Measurements from ENCODE around the gene ARMC6.

ARMC6 gene

DNA sequence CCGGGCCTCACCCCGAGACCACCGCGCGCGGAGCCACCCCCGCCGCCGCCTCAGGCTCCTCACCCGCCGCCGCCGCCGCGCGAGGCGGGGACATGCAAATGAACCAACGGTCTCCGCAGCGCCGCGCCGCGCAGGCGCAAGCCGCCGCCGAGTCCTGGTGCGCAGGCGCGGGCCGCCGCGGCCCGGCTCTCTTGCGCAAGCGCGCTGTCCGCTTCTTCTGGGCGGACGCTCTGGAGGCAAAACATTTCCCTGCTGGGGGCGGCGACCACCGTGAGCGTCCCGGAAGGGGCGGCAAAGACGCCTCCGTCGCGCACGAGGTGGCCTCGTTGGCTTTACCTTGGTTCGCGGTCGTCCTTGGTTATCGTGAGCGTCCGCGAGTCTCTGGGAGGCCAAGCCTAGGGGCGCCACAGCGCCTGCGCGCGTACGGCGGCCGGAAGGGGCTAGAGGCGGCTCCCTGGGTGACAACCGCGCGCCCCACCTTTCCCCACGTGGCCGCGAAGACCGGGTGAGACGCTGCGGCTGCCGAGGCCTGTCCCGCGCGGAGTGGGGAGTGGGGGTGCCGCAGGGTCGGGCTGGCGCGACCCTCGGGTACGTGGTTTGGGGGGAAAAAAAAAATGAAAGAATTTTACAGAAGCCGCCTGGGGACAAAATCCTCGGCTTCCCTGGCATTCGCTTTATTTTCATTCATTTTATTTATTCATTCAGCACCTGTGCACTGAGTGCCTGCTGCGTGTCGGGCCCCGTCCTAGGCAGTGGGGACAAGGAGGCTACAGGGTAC, at the start of gene ARMC6, which contains the start of gene SUGP2:
TSS of gene ARMC6 (plus strand) at position 178 of the 778 bp plus-strand sequence. CDS start 607 bp downstream, outside the sequence.
TSS of gene SUGP2 (minus strand) at position 92 of the 778 bp plus-strand sequence. CDS start 2,446 bp downstream, outside the sequence.
- DNase-seq (ENCODE audit: low spot score): peak; percentile 87

DNA sequence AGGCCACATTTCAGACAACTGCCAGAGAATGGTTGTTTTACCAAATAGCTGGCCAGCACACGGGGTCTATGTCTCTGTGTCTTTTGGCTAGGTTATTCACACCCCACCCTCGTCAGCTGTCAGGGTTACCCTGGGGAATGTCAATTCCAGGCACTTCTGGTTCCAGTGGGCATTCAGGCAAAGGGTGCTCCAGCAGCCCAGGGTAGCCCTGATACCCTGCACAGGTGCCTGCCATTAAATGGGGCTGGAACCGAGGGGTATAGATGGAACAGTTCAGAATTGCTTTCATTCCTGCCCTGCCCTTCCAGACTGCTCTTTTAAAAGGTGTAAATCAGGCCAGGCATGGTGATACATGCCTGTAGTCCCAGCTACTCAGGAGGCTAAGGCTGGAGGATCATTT, 49.2 kb upstream of the ARMC6 start:
- DNase-seq (ENCODE audit: low spot score): no peak

DNA sequence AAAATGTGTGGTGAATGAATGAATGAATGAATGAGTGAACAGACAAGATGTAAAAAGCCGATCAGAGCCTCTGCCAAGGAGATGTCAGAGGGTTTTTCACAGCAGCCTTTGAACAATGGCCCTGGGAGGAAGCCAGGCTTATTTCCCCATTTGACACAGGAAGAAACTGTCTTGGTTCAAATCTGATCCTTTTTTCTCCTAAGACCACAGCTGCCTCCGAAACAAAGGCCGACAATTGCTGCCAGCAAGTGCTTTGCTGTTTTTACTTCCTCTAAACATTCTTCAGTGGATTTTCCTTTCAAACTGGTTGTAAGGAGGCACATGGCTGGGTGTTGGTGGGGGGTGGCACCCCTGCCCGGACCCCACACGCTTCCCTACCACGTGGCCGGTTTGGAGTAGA, 48.1 kb upstream of the ARMC6 start:
- no peak for DNase-seq (ENCODE audit: low spot score)

DNA sequence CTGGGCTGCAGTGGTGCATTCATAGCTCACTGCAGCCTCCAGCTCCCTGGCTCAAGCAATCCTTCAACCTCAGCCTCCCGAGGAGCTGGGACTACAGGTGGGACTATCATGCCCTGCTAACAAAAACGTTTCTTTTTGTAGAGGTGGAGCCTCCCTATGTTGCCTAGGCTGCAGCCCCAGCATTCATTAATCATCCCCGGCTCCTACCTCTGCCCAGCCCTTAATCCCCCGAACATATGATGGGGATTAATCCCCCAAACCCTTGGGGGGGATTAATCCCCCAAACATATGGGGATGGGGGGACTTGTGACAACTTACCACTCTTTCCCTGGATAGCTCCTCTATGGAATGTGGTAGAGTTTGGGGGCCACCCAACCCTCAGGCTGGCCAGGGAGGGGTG, 45.9 kb upstream of the ARMC6 start:
- no peak for DNase-seq (ENCODE audit: low spot score)

DNA sequence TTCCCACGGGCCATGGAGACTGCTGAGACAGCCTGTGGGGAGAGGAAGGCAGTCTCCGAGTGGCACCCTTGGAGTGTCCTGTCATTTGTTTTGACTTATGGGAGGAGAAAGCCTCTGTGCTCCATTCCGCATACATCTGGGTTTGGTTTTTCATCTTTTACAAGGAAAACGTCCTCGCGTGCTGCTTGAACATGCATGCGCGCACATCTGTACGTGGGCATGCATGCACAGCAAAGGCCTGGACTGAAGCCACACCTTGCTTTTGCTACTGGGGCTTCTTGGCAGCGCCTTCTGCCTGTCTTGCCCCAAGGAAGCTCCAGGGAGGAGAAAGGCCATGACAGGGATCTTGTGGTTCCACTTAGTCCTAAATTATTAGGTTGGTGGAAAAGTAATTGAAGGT, 44.1 kb upstream of the ARMC6 start:
- DNase-seq (ENCODE audit: low spot score): no peak

DNA sequence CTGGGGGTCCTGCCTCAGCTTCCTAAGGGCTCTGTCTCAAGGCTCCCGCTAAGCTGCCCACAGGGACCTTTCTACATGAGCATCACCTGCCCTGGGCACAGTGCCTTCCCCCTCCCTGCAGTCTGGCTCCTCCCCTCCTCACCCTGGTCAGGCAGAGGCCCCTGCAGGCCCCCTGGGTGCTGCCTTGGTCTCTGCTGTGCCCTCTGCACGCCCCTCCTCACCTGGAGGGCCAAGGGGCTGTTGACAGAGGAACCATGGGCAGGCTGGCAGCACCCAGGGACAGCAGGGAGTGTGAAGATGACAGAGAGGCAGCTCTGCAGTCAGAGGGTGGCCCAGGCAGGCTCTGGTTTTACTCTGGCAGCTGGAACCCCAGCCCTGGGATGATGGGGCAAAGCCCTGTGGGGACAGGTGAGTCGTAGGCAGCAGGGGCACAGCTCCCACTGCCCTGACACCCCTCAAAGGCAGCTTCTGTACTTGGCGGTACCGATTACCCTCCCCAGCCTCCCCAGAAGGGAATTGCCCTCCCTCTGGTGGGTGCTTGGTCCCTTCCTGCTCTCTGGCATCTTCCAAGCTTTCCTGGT, 43.2 kb upstream of the ARMC6 start:
- DNase-seq (ENCODE audit: low spot score): no peak

DNA sequence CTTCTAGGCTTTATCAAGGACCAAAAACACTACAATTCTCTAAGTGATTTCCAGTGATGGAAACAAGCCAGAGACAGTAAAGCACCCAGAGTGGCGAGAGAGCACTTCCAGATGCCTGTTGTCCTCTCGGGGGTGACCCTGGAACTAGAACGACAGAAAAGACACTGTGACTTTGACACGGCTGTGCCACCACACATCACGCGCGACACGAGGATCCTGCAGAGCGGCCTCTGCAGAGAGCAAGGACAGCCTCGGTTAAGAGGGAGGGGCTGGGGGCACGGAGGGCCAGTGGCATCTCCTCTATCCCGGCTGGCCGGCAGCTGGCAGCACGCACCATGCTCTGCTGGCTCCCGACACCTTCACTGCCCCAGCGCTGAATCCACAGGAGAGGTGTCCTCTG, 42.4 kb upstream of the ARMC6 start:
- no peak for DNase-seq (ENCODE audit: low spot score)

DNA sequence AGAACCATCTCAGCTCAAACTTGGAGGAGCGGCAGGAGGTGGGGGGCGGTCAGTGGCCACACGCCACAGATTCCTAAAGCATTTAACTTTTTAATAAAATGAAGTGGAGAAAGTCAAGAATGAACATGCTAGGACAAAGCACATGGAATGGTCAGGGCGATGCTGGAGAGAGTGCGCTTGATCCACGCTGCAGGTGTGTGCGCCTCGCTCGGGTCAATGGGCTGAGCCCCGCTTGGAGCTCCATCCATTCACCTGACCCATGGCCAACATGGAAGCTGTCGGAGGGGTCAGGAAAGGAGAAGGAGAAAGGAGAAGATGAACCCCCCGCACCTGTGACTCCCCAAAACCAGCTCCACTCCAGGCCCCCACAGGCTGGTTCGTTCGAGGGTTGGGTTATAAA, 41.9 kb upstream of the ARMC6 start:
- DNase-seq (ENCODE audit: low spot score): no peak

DNA sequence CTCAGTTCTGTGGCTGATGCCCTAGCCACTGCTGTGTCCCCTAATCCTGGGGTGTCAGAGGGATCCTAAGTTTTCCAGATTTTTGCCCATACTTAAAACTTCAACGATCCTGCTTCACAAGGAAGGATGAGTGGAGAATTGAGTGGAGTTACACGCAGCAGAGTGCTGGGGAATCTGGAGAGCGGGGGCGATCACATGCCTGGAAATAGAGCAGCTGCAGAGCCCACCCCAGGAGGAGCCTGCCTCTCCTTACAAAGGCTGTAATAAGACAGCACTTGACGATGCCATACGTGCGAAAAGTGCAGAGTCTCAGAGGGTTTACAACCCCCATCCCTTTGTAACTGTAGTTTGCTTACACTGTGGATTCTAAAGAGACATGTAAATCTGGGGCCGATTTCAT, 40.7 kb upstream of the ARMC6 start:
- no peak for DNase-seq (ENCODE audit: low spot score)

DNA sequence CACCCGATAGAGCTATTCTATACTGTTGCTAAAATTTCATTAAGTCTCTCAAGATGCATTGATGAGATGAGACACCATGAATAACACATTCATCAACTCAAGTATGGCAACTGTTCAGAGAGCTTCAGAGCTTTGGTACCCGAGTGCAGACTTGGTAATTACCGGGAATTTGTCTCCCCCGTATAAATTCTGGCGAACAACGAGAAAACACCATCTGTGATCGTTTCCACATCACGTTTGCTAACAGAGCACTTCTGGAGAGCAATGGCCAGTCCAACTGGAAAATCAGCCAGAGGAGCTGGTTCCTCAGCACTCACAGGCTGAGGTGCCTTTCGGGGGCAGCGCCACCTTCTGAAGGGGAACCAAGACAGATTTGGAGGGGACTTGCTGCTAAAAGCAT, 40.3 kb upstream of the ARMC6 start:
- no peak for DNase-seq (ENCODE audit: low spot score)

DNA sequence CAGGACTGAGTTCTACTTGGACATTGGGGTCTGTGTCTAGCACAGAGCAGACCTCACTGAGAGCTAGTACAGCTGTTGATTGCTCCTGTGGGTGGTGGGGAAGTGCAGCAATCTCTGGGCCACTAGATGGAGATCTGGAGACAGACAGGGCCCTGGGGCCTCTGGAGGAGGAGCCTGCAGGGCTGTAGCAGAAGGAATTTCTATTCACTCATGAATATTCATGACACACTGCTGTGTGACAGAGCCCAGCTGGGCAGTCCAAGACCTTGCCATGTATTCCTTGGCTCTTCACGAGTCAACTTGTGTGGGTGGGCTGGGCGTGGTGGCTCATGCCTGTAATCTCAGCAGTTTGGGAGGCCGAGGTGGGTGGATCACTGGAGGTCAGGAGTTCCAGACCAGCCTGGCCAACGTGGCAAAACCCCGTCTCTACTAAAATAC, 37.6 kb upstream of the ARMC6 start:
- DNase-seq (ENCODE audit: low spot score): no peak

DNA sequence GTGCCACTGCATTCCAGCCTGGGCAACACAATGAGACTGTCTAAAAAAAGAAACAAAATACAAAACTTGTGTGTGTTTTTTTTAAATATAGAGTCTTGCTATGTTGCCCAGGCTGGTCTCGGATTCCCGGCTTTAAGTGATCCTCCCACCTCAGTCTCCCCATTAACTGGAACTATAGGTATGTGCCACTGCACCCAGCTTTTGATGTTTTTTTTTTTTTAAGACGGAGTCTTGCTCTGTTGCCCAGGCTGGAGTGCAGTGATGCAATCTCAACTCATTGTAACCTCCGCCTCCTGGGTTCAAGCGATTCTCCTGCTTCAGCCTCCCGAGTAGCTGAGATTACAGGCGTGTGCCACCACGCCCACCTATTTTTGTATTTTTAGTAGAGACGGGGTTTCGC, 37.1 kb upstream of the ARMC6 start:
- DNase-seq (ENCODE audit: low spot score): no peak

DNA sequence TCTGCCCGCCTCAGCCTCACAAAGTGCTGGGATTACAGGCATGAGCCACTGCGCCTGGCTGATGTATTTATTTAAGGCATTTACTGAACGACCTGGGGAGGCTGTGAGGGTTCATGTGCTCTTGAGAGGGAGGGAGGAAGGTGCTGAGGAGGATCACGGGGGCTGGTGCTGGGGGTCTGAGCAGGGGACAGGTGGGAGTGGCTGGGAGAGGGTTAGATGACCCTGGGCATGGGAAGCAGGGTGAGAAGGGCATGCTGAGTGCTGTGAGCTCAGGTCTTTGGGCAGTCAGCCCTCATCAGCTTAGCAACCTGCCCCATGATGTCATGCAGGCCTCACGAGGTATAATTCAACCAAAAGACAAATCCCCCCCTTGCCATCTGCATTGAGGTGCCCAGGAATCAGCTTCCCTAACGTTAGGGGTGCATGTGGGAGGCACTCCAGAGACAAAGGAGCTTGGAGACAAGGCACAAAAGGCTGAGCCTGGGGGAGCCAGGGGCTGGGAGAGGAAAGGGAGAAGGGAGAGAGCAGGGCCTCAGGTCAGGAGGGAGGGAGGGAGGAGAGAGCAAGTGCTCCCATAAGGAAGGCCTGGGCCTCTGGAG, 36.5 kb upstream of the ARMC6 start:
- DNase-seq (ENCODE audit: low spot score): no peak

DNA sequence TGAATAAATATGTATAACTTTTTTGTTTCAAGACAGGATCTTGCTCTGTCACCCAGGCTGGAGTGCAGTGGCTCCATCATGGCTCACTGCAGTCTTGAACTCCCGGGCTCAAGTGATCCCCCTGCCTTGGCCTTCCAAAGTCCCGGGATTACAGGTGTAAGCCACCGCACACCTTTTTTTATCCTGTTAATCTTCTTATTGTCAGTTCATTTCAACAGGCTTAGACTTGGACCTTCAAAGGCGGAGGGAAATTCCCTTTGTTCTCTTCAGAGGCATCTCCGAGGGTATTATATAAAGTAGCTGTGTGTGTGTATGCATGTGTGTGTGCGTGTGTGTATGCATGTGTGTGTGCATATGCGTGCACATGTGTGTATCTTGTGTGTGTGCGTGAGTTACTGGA, 35.1 kb upstream of the ARMC6 start:
- DNase-seq (ENCODE audit: low spot score): no peak

DNA sequence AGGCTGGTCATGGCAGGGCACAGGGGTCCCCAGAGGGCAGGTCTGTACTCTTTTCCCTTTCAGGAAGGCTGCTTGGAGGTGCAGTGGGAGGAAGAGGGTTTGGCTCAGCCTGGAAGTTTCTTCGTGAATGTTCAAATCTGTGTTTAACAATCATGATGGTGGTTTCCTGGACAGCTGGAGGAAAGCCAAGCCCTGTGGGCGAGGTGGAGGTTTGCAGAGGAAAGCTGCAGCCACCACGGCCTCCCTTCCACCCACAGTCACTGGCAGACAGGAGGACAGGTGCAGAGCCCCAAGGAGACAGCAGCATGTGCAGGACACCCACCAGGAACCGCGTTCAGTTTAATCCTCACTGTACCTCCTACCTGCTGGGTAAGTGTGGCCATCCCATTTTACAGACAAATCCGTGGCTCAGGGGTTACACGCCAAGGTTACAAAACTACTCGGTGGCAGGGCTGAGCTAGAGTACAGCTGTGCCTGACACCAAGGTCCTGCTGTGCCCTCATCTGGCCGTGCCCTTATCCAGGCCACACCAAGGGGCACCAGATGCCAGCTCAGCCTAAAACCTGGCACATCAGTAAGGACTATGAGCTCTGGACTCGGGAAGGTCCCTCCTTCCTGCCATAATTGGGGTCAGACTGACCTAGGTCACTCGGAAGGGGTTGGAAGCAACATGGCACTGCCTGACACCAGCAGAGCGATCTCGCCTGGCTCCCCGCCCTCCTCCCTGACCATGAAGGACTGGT, 34.2 kb upstream of the ARMC6 start:
- no peak for DNase-seq (ENCODE audit: low spot score)

DNA sequence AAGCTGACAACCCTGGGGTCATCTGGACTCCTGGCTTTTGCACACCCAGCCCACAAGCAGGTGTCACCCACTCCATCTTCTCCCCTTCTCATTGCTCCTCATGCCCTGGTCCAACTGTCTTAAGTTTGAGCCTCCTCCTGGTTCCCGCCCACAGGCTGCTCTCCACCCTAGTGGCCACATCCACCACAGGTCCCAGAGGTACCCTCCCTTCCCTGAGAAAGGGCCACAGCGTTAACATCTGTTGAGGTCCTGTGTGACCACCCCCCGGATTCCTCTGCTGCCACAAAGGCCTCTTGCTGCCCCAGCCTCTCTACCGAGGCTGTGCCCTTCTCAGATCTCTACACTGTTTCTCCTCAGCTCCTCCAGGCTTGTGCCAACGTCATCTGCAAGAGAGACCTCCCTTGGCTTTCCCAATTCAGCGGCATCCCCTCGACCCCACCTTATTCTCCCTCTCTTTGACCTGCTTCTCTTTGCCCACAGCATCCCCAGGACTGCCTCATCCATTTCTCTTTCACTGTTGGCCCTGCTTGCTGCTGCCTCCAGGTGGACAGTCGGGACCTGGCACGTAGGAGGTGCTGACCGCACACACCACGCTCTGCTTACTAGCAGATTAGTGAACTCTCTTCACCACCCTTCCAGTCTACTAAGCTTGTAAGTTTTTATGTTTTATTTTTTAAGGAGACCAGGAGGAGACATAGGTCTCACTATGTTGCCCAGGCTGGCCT, 33.3 kb upstream of the ARMC6 start:
- DNase-seq (ENCODE audit: low spot score): no peak

DNA sequence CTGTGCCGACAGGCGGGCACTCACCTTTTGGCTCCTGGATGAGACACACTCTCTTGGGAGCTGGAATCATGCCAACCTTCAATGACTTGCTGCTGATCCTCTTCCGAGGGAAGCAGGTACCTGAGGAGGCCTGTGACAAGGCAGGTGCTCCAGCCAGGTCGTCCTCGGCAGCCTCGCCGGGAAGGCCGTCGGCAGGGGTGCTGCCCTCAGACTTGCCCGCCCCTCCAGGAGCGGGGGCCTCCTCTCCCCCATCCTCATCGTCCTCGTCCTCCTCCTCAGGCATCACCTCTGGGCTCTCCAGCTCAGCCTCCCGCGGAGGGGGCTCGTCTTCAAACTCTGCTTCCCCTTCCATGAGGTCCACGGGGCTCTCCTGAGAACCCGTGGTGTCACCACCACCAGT, 29.3 kb upstream of the ARMC6 start:
- DNase-seq (ENCODE audit: low spot score): no peak

DNA sequence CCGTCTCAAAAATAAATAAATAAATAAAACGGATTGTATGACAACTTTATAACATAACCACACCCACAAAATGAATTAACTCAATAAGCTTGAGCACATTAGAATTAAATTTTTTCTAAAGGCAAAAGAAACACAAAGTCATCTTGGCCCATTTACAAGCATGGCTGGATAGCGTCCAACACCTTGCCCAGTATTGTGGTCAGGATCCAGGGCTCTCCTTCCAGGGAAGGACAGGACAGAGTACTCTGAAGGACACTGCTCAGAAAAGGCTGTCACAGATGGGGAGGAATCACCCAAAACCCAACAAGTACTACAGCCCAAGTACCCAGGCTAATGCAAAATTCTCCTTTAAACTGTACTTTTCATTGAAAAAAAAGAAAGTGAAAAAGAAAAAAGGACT, 27.2 kb upstream of the ARMC6 start:
- DNase-seq (ENCODE audit: low spot score): no peak

DNA sequence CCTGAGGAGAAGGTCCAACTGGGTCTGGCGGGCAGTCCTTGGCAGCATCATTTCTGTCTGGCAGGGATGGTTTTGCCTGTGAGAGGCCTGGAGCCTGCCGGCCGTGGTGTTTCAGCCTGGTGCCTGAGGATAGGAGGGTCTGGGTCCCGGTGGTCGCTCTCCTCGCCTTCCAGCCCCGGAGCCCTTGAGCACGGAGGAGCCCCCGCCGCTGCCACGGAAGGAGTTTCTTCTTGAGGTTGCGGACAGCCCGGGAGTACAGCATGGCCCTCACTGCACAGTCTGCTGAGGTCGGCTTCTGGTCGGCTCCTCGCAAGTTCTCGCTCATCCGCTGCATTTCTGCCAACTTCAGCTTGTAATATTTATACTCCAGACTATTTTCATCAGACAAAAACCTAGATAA, 23.5 kb upstream of the ARMC6 start:
- no peak for DNase-seq (ENCODE audit: low spot score)

DNA sequence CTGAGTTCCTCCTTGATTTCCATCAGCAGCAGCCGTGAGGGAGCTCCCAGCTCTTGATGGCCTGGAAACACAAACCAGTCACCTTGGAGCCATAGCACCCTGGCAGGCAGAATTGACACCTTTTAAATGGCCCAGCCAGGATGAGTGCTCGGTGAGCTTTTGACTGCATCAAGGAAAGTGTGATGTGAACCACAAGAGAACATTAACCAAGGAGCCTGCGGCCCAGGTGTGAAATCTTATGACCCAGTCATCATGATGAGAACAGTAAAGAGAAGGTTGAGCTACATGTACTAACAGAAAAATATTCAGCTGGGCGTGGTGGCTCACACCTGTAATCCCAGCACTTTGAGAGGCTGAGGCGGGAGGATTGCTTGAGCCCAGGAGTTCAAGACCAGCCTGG, 22.9 kb upstream of the ARMC6 start:
- DNase-seq (ENCODE audit: low spot score): no peak

DNA sequence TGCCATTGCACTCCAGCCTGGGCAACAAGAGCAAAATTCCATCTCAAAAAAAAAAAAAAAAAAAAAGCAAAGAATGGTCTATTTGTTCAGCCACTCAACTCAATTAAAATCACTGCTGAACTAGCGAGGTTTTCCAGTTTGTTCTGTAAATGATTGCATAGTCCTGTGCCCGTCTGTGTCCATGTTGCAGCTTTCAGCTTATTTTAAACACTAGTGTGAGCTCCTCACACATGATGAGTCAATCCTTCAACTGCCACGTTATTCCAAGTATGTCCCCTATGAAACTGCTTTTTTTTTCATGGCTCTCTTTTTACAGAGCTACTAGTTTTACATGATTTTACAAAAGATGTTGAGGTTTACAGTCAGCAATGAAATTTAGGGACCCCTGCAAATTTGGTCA, 12.3 kb upstream of the ARMC6 start:
- DNase-seq (ENCODE audit: low spot score): no peak

DNA sequence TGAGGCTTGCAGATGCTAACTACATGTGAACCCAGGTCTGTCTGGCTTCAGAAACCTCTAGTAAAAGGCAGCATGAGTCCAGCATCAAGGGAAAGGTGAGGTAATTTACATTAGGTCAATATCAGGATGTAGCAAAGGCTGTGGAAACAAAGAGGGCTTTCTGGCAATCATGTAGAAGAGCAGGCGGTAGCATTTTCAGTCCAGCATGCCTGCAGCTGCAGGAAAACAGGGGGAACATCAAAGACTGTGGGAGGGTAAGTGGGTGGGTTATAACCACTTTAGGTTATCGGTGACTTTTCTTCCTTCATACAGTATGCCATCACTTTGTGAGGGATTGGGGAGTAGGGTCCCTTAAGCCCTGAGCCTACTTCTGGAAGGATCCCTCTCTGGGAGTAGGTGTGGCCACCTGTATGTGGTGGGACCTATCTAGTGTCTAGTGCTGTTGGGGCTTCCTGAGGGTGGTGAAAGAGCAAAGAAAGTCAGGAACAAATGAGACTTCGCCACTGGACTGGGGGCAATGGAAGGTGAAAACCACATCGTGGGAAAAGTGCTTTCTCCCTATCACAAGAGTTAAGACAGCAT, 10.9 kb upstream of the ARMC6 start:
- DNase-seq (ENCODE audit: low spot score): no peak
